Thyroid gland (tissue), 4 donors: ENCODE results near the gene ETV3. TPM values are rescaled to one million over a fixed set of nuclear protein-coding genes. Genes with fewer than 3 reads are reported as not detected.

Experiments
- DNase-seq, 2 donors: peaks; one replicate each; pipeline ENCODE4 v3.0.0-alpha.2; 2019
- H3K27ac ChIP-seq, 3 donors: fragments of 200-600 bp; sonication (generic); 1 replicate in 2 of 3; 2 replicates in 1 of 3; pipeline ENCODE4 v1.5.1; 2016 to 2019; ENCODE audit warnings: mild to moderate bottlenecking in 1 of 3, moderate library complexity in 1 of 3
- H3K27me3 ChIP-seq: fragments of 200-600 bp; sonication (generic); one replicate; pipeline ENCODE4 v1.5.1; 2019
- H3K36me3 ChIP-seq, 2 donors: fragments of 200-600 bp; sonication (generic); one replicate each; pipeline ENCODE4 v1.5.1; 2016 to 2019
- H3K4me1 ChIP-seq, 2 donors: fragments of 200-600 bp; sonication (generic); one replicate each; pipeline ENCODE4 v1.5.1; 2017 to 2019
- H3K4me3 ChIP-seq, 3 donors: fragments of 200-600 bp; sonication (generic); replicated peaks in 1 of 3; 1 replicate in 2 of 3; 2 replicates in 1 of 3; pipeline ENCODE4 v1.5.1; 2016; ENCODE audit warnings: mild to moderate bottlenecking in 1 of 3
- H3K9me3 ChIP-seq: fragments of 200-600 bp; sonication (generic); one replicate; pipeline ENCODE4 v1.5.1; 2017
- CTCF ChIP-seq, 6 experiments: fragments of 200-600 bp in 3 of 6; fragments of 450-650 bp in 3 of 6; sonication (generic) in 3 of 6; IDR thresholded peaks; one replicate each; pipeline ENCODE4 v1.5.1; 2016 to 2019; ENCODE audit warnings: antibody characterized with exemption in 6 of 6, mild to moderate bottlenecking in 2 of 6, inconsistent platforms in 1 of 6, moderate library complexity in 1 of 6
- POLR2A ChIP-seq, 2 donors: fragments of 450-650 bp; IDR thresholded peaks; one replicate each; pipeline ENCODE4 v1.6.1; 2017; ENCODE audit warnings: antibody characterized with exemption in 2 of 2, mild to moderate bottlenecking in 2 of 2, moderate library complexity in 1 of 2
- WGBS, 2 donors: methylation state at CpG; one replicate each; pipeline ENCODE4 v1.1.5; 2017; 5-methylcytosine and 5-hydroxymethylcytosine counted together
- intact Hi-C: fragments of 100-400 bp; cut with DNase I; formaldehyde crosslinking; loops from one replicate; pipeline ENCODE4 v1.15.1; 2023
- total RNA-seq, 4 donors: library from RNA; depleted of rRNA; stranded (reverse); fragments of >200 nt; gene quantifications; one replicate each; pipeline ENCODE4 v1.2.3, GENCODE V29; 2016

Gene ETV3
- total RNA-seq, 4 donors from 2014 or later = 15.7 to 24.3 (median 16.0) TPM

- no peaks in the 10 kb centered on the region for H3K9me3 ChIP-seq
- no peak overlapping the region for H3K27ac ChIP-seq
- no peaks in the 10 kb centered on the region for H3K27me3 ChIP-seq
- peak; percentile 73 to 76 for DNase-seq
- no peaks in the 10 kb centered on the region for H3K36me3 ChIP-seq
- no peak overlapping the region for H3K4me3 ChIP-seq
- intact Hi-C loops = loop anchor here (10.0 kb wide), 1 partner anchor 402 kb away; no protein-coding TSS in a partner anchor
- 14 to 15% methylated on average over 7 to 8 of the region's 8 CpGs for WGBS, 2 donors
- H3K4me1 ChIP-seq = peaks cover 4 to 9% of the 10 kb centered on the region in 2 donors
- no peak for TF ChIP-seq CTCF (IDR thresholded peaks at IDR 0.05)
- TF ChIP-seq POLR2A (IDR thresholded peaks at IDR 0.05) = no peak
Observed at GRCh38 chr1:157092831-157093230, 45.4 kb downstream of the ETV3 start.

GRCh38 chr1:157091668-157092273 lies 46.4 kb downstream of the ETV3 start:
- DNase-seq = no peak
- 73 to 90% methylated on average over 4 of the region's 4 CpGs for WGBS, 2 donors

GRCh38 chr1:157091186-157091585 lies 47.0 kb downstream of the ETV3 start:
- intact Hi-C loops = loop anchor here (2.0 to 10.0 kb wide), 2 partner anchors 66 to 404 kb away; no protein-coding TSS in a partner anchor
- H3K4me1 ChIP-seq = peaks cover 4 to 9% of the 10 kb centered on the region in 2 donors
- DNase-seq = no peak

More at GRCh38 chr1:157091668-157092273, 46.4 kb downstream of the ETV3 start:
- H3K27me3 ChIP-seq = no peaks in the 10 kb centered on the region
- no peak overlapping the region for H3K27ac ChIP-seq
- no peak for TF ChIP-seq POLR2A (IDR thresholded peaks at IDR 0.05)
- no peak for TF ChIP-seq CTCF (IDR thresholded peaks at IDR 0.05)
- no peaks in the 10 kb centered on the region for H3K9me3 ChIP-seq
- H3K4me1 ChIP-seq = peaks cover 4 to 9% of the 10 kb centered on the region in 2 donors
- H3K4me3 ChIP-seq = no peak overlapping the region
- intact Hi-C loops = loop anchor here (2.0 to 10.0 kb wide), 2 partner anchors 65 to 403 kb away; no protein-coding TSS in a partner anchor
- H3K36me3 ChIP-seq = no peaks in the 10 kb centered on the region

GRCh38 chr1:157090771-157091170 lies 47.4 kb downstream of the ETV3 start:
- 68 to 70% methylated on average over 3 of the region's 3 CpGs for WGBS, 2 donors
- Histone ChIP-seq H3K27me3 (no peaks in the 10 kb centered on the region), H3K4me1 (peaks cover 4 to 9% of the 10 kb centered on the region in 2 donors), H3K27ac (no peak overlapping the region), H3K36me3 (no peaks in the 10 kb centered on the region), H3K4me3 (no peak overlapping the region), H3K9me3 (no peaks in the 10 kb centered on the region)
- intact Hi-C loops = loop anchor here (2.0 to 10.0 kb wide), 2 partner anchors 66 to 404 kb away; no protein-coding TSS in a partner anchor
- no peak for TF ChIP-seq POLR2A (IDR thresholded peaks at IDR 0.05)
- no peak for TF ChIP-seq CTCF (IDR thresholded peaks at IDR 0.05)
- DNase-seq = no peak

More at GRCh38 chr1:157091186-157091585, 47.0 kb downstream of the ETV3 start:
- Histone ChIP-seq H3K36me3 (no peaks in the 10 kb centered on the region), H3K27ac (no peak overlapping the region), H3K4me3 (no peak overlapping the region), H3K27me3 (no peaks in the 10 kb centered on the region), H3K9me3 (no peaks in the 10 kb centered on the region)
- 97% methylated on average over 4 of the region's 4 CpGs for WGBS, 2 donors
- TF ChIP-seq POLR2A (IDR thresholded peaks at IDR 0.05) (no peak), CTCF (IDR thresholded peaks at IDR 0.05) (no peak)

- H3K4me3 ChIP-seq = no peak overlapping the region
- DNase-seq = peak; percentile 84 to 89
- intact Hi-C loops = loop anchor here (2.0 to 10.0 kb wide), 2 partner anchors 67 to 405 kb away; no protein-coding TSS in a partner anchor
- H3K9me3 ChIP-seq = no peaks in the 10 kb centered on the region
- WGBS, 2 donors = 14 to 23% methylated on average over 10 of the region's 10 CpGs
- H3K27me3 ChIP-seq = no peaks in the 10 kb centered on the region
- H3K36me3 ChIP-seq = no peaks in the 10 kb centered on the region
- peaks cover 4 to 9% of the 10 kb centered on the region in 2 donors for H3K4me1 ChIP-seq
- TF ChIP-seq POLR2A (IDR thresholded peaks at IDR 0.05) (no peak), CTCF (IDR thresholded peaks at IDR 0.05) (peak; percentile 81 to 92 (median 86))
- no peak overlapping the region for H3K27ac ChIP-seq
Observed at GRCh38 chr1:157090196-157090647, 48.0 kb downstream of the ETV3 start.
